ENCODE measurements around the gene TMEM51.

- TF ChIP-seq CTCF (IDR thresholded peaks at IDR 0.05; ENCODE audit: insufficient read depth, low read length, poor library complexity, severe bottlenecking) = no peak
- TF ChIP-seq EZH2phosphoT487 (conservative IDR thresholded peaks at IDR 0.05; ENCODE audit: low read length) = no peak
Observed at GRCh38 chr1:15184436-15185241, 31.1 kb downstream of the TMEM51 start.
